HG02798 (cell line): ENCODE data around the gene LTBR.

Experiments used
- ATAC-seq: cut with Tn5 transposase; IDR thresholded peaks from one replicate; pipeline ENCODE4 v1.9.1; 2021; ENCODE audit warnings: mild to moderate bottlenecking; ENCODE audit not compliant: unreplicated experiment, poor library complexity

Gene LTBR

GRCh38 chr12:6367065-6367968 is 16.6 kb upstream of the LTBR start:
- ATAC-seq, result peak; percentile 60

- ATAC-seq, result no peak
Measured at GRCh38 chr12:6367969-6368892, 15.7 kb upstream of the LTBR start.

- ATAC-seq, result no peak
Measured at GRCh38 chr12:6368906-6369525, 14.9 kb upstream of the LTBR start.

- ATAC-seq, result no peak
Measured at GRCh38 chr12:6369916-6370575, 13.9 kb upstream of the LTBR start.

GRCh38 chr12:6370576-6370935 is 13.4 kb upstream of the LTBR start:
- ATAC-seq, result no peak

- ATAC-seq, result no peak
Measured at GRCh38 chr12:6370994-6371754, 12.8 kb upstream of the LTBR start.

GRCh38 chr12:6372403-6373003 is 11.5 kb upstream of the LTBR start:
- no peak for ATAC-seq

GRCh38 chr12:6373022-6373787 is 10.8 kb upstream of the LTBR start:
- no peak for ATAC-seq

GRCh38 chr12:6374028-6374785 is 9.8 kb upstream of the LTBR start:
- ATAC-seq, result no peak

- no peak for ATAC-seq
Measured at GRCh38 chr12:6374786-6375160, 9.2 kb upstream of the LTBR start.

- ATAC-seq, result no peak
Measured at GRCh38 chr12:6375269-6376078, 8.5 kb upstream of the LTBR start, which contains the start of gene SCNN1A. SCNN1A (minus strand) TSS chr12:6375563; CDS start chr12:6374783, 780 bp downstream.

GRCh38 chr12:6376079-6376869 is 7.7 kb upstream of the LTBR start:
- ATAC-seq, result no peak

- no peak for ATAC-seq
Measured at GRCh38 chr12:6376870-6377666, 6.9 kb upstream of the LTBR start.

- no peak for ATAC-seq
Measured at GRCh38 chr12:6377667-6377994, 6.3 kb upstream of the LTBR start.

GRCh38 chr12:6378709-6379472 is 5.1 kb upstream of the LTBR start:
- no peak for ATAC-seq
